ENCODE data around the gene BEND6. TPM values are rescaled to one million over a fixed set of nuclear protein-coding genes. Genes with fewer than 3 reads are reported as not detected.

Gene BEND6
- total RNA-seq, 1 donor, result 34.8 TPM

DNA sequence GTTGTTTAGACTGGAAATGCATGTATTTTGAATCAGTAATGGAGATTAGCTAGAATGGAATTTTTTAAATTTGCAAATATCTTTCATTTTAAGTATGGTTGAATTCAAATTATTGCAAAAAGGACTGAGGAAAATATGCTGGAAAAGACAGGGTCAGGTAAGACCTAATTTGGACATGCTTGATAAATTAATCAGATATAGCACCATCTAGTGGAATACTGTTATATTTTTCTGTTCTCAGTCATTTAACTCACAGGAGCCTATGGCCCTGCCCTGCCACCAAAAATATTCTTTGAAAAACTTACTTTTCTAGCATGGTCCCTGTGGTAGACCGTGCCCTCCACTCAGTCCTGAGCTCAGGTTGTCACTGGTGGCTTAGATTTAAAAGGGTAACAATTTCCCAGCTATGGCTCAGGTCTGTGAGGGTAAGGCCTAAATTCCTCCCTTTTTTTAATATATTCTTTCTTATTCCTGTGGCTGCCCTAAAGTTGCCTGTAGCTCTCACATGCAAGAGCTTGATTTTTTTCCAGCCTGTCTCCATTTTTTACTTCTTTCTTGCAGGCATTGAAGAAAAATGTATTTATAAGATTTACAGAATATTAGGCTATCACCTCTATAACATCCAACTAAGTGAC lies 66.3 kb downstream of the BEND6 start:
- no peak overlapping the region for H3K4me3 ChIP-seq (ENCODE audit: low read depth, low read length)
- DNase-seq (ENCODE audit: low read depth), result peak; percentile 74
- TF ChIP-seq, protein P1, sequence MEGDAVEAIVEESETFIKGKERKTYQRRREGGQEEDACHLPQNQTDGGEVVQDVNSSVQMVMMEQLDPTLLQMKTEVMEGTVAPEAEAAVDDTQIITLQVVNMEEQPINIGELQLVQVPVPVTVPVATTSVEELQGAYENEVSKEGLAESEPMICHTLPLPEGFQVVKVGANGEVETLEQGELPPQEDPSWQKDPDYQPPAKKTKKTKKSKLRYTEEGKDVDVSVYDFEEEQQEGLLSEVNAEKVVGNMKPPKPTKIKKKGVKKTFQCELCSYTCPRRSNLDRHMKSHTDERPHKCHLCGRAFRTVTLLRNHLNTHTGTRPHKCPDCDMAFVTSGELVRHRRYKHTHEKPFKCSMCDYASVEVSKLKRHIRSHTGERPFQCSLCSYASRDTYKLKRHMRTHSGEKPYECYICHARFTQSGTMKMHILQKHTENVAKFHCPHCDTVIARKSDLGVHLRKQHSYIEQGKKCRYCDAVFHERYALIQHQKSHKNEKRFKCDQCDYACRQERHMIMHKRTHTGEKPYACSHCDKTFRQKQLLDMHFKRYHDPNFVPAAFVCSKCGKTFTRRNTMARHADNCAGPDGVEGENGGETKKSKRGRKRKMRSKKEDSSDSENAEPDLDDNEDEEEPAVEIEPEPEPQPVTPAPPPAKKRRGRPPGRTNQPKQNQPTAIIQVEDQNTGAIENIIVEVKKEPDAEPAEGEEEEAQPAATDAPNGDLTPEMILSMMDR (IDR thresholded peaks at IDR 0.05; ENCODE audit: insufficient read depth, low read length), result peak; percentile 30

DNA sequence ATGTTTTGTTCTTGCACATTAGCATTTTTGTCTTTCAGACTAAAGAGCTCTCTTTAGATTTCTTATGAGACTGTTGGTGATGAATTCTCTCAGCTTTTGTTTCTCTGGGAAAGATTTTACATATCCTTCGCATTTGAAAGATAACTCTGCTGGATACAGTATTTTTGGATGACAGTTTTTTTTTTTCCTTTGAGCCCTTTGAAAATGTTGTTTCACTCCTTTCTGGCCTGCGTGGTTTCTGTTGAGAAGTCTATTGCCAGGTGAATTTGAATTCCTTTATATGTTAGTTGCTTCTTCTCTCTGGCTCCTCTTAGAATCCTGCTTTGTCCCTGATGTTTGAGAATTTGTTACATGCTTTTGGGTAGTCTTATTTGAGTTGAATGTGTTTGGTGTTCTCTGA lies 69.4 kb downstream of the BEND6 start:
- DNase-seq (ENCODE audit: low read depth), result no peak
- TF ChIP-seq, protein P1 (IDR thresholded peaks at IDR 0.05; ENCODE audit: insufficient read depth, low read length), result no peak
- H3K4me3 ChIP-seq (ENCODE audit: low read depth, low read length), result no peak overlapping the region

DNA sequence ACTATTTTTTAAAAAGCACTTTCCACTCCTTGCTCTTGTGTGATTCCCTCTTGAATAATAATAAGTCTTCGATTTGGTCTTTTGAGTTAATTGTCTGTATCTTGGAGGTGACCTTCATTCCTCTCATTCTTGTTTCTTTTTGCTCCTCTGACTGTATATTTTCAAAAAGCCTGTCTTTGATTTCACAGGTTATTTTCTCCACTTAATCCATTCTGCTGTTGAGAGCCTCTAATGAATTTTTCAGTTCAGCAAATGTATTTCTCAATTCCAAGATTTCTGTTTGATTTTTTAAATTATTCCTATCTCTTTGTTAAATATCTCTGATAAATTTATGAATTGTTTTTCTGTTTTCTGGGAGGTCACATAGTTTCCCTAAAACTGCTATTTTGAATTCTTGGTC lies 69.9 kb downstream of the BEND6 start:
- TF ChIP-seq, protein P1 (IDR thresholded peaks at IDR 0.05; ENCODE audit: insufficient read depth, low read length), result no peak
- no peak overlapping the region for H3K4me3 ChIP-seq (ENCODE audit: low read depth, low read length)
- DNase-seq (ENCODE audit: low read depth), result no peak

DNA sequence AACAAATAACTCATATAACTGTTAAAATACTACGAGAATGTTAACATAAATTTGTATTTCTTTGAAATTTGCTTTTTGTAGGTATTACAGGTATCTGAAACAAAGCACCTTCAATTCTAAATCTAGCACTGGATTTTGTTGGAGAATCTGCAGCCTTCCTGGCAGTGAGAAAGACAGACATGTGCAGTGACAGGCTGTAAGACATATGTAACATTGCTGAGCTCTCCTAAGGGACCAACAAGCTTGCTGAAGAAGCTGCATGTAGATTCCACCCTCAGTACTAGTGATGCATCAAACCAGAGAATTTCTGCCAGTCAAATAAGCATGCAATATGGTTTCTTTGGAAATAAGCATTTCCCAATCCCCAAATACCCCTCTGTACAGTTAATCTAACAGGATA lies 71.1 kb downstream of the BEND6 start:
- TF ChIP-seq, protein P1 (IDR thresholded peaks at IDR 0.05; ENCODE audit: insufficient read depth, low read length), result no peak
- H3K4me3 ChIP-seq (ENCODE audit: low read depth, low read length), result no peak overlapping the region
- no peak for DNase-seq (ENCODE audit: low read depth)

DNA sequence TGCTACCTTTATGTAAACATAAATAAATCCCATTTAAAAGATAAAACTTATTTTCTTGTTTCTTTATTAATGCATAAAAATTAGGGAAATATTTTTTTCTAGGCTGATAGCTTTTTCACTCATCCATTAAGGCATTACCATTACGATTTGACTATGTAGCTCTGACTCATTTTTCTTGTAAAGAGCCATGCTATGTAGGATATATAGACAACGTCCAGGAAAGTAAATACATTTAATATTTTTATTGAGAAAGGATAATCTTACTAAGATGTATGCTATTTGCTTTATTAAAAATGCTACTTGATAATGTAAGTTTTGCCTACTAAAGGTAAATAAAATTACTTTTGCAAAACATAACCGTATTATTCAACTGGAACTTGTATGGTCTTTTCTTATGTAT lies 72.4 kb downstream of the BEND6 start:
- no peak for DNase-seq (ENCODE audit: low read depth)
- H3K4me3 ChIP-seq (ENCODE audit: low read depth, low read length), result no peak overlapping the region
- TF ChIP-seq, protein P1 (IDR thresholded peaks at IDR 0.05; ENCODE audit: insufficient read depth, low read length), result no peak

DNA sequence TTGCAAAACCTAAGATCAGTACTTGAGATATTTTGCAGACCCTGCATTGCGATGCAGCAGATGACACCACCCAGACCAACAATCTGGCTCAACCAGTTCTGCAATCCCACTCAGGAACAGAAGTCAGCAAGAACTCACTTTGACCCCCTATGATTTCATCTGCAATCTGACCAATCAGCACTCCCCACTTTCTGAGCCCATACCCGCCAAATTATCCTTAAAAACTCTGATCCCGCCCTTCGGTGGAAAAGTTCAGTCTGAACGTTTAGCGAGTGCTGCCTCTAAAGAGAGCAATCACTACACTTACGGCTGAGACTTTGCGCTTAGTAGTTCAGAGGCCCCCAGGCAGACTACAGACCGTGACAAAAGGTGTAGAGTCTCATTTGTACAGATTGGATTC lies 74.3 kb downstream of the BEND6 start:
- no peak overlapping the region for H3K4me3 ChIP-seq (ENCODE audit: low read depth, low read length)
- no peak for DNase-seq (ENCODE audit: low read depth)
- TF ChIP-seq, protein P1 (IDR thresholded peaks at IDR 0.05; ENCODE audit: insufficient read depth, low read length), result no peak

DNA sequence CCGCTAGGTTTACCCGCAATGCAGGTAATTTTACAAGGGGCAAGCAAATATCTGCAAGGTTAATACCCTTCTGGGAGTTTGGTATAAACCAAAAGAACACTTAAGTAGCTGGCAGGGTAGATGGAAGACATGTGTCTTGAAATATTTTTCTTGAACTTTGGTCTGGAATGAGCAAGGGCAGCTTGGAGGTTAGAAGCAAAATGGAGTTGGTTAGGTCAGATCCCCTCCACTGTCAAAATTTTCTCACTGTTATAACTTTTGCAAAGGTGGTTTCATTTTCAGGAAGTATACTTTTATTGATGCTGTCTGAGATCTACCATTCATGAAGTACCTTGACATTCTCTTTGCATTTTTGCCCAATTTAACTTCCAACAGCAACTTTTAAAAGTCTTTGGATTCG lies 78.3 kb downstream of the BEND6 start:
- TF ChIP-seq, protein P1 (IDR thresholded peaks at IDR 0.05; ENCODE audit: insufficient read depth, low read length), result no peak
- no peak for DNase-seq (ENCODE audit: low read depth)
- no peak overlapping the region for H3K4me3 ChIP-seq (ENCODE audit: low read depth, low read length)

Data from fibroblast of the aortic adventitia (primary cell).